ENCODE data around the gene PARN. TPM values are rescaled to one million over a fixed set of nuclear protein-coding genes. Genes with fewer than 3 reads are reported as not detected.
A peak's percentile ranks its signal among the peaks of the same experiment; 100 is the strongest.
"Not testable (repeated sequence)": the region's sequence is repeated elsewhere in the genome, so short reads cannot be mapped to it uniquely, and the experiment has no call there.

Gene PARN
- total RNA-seq, 1 experiment from 2014 or later: 30.7 TPM

GRCh38 chr16:14405611-14406537 lies 224.2 kb downstream of the PARN start:
- no peaks in the 10 kb centered on the region for H3K36me3 ChIP-seq (ENCODE audit: control insufficient read depth, insufficient read depth, low read length)
- peak; percentile 37 to 59 for DNase-seq
- CTCF ChIA-PET: no interaction called here
- Mint-ChIP-seq H3K4me1 (ENCODE audit: low read depth, unreplicated experiment) (peaks cover 6% of the 10 kb centered on the region), H3K27me3 (ENCODE audit: insufficient read depth, unreplicated experiment) (no peaks in the 10 kb centered on the region), H3K4me3 (ENCODE audit: unreplicated experiment) (no peak overlapping the region), H3K9me3 (ENCODE audit: unreplicated experiment) (no peaks in the 10 kb centered on the region), H3K27ac (ENCODE audit: unreplicated experiment) (no peak overlapping the region), H3K36me3 (ENCODE audit: insufficient read depth, unreplicated experiment) (no peaks in the 10 kb centered on the region)
- TF ChIP-seq CTCF (IDR thresholded peaks at IDR 0.05; ENCODE audit: insufficient read depth in 1 of 2, low read depth in 1 of 2, low read length in 1 of 2, severe bottlenecking in 1 of 2, unreplicated experiment in 1 of 2): no peak
- H3K4me3 ChIP-seq (ENCODE audit: low read depth, low read length): no peak overlapping the region
- no peaks in the 10 kb centered on the region for H3K9me3 ChIP-seq
- intact Hi-C loops (cut with micrococcal nuclease; ENCODE audit: unreplicated experiment): no loop called here
- 0 out of 2 replicates have a peak, but pooled peaks cover 6% of the 10 kb centered on the region for H3K4me1 ChIP-seq
- POLR2A ChIA-PET: no interaction called here
- BruUV-seq (replicated peaks): no TSS peak
- H3K27me3 ChIP-seq (replicated peaks; ENCODE audit: control insufficient read depth, insufficient read depth, low read length): no peaks in the 10 kb centered on the region

- H3K36me3 ChIP-seq (ENCODE audit: control insufficient read depth, insufficient read depth, low read length); BruUV-seq (replicated peaks); H3K9me3 Mint-ChIP-seq (ENCODE audit: unreplicated experiment); CTCF ChIA-PET; H3K27me3 Mint-ChIP-seq (ENCODE audit: insufficient read depth, unreplicated experiment); H3K4me3 Mint-ChIP-seq (ENCODE audit: unreplicated experiment); H3K27ac Mint-ChIP-seq (ENCODE audit: unreplicated experiment); DNase-seq; H3K36me3 Mint-ChIP-seq (ENCODE audit: insufficient read depth, unreplicated experiment); H3K4me3 ChIP-seq (ENCODE audit: low read depth, low read length); H3K9me3 ChIP-seq; H3K27me3 ChIP-seq (replicated peaks; ENCODE audit: control insufficient read depth, insufficient read depth, low read length); POLR2A ChIA-PET; intact Hi-C loops (cut with micrococcal nuclease; ENCODE audit: unreplicated experiment): not testable (repeated sequence)
- H3K4me1 ChIP-seq: peaks cover 15% of the 10 kb centered on the region
- peaks cover 16% of the 10 kb centered on the region for H3K4me1 Mint-ChIP-seq (ENCODE audit: low read depth, unreplicated experiment)
Measured at GRCh38 chr16:14403001-14403389, 227.1 kb downstream of the PARN start.

GRCh38 chr16:14402114-14403000 lies 227.7 kb downstream of the PARN start:
- H3K36me3 Mint-ChIP-seq (ENCODE audit: insufficient read depth, unreplicated experiment); H3K9me3 ChIP-seq; H3K27ac Mint-ChIP-seq (ENCODE audit: unreplicated experiment); BruUV-seq (replicated peaks); CTCF ChIA-PET; intact Hi-C loops (cut with micrococcal nuclease; ENCODE audit: unreplicated experiment); H3K27me3 ChIP-seq (replicated peaks; ENCODE audit: control insufficient read depth, insufficient read depth, low read length); DNase-seq; H3K36me3 ChIP-seq (ENCODE audit: control insufficient read depth, insufficient read depth, low read length); H3K9me3 Mint-ChIP-seq (ENCODE audit: unreplicated experiment); H3K4me3 ChIP-seq (ENCODE audit: low read depth, low read length); H3K27me3 Mint-ChIP-seq (ENCODE audit: insufficient read depth, unreplicated experiment); POLR2A ChIA-PET; H3K4me3 Mint-ChIP-seq (ENCODE audit: unreplicated experiment): not testable (repeated sequence)
- H3K4me1 Mint-ChIP-seq (ENCODE audit: low read depth, unreplicated experiment): peaks cover 14% of the 10 kb centered on the region
- peaks cover 15% of the 10 kb centered on the region for H3K4me1 ChIP-seq

GRCh38 chr16:14401711-14402061 lies 228.4 kb downstream of the PARN start:
- H3K27me3 ChIP-seq (replicated peaks; ENCODE audit: control insufficient read depth, insufficient read depth, low read length); H3K9me3 ChIP-seq; H3K4me3 ChIP-seq (ENCODE audit: low read depth, low read length); POLR2A ChIA-PET; H3K9me3 Mint-ChIP-seq (ENCODE audit: unreplicated experiment); DNase-seq; CTCF ChIA-PET; BruUV-seq (replicated peaks); H3K36me3 Mint-ChIP-seq (ENCODE audit: insufficient read depth, unreplicated experiment); H3K36me3 ChIP-seq (ENCODE audit: control insufficient read depth, insufficient read depth, low read length); H3K4me3 Mint-ChIP-seq (ENCODE audit: unreplicated experiment); H3K27ac Mint-ChIP-seq (ENCODE audit: unreplicated experiment); intact Hi-C loops (cut with micrococcal nuclease; ENCODE audit: unreplicated experiment); H3K27me3 Mint-ChIP-seq (ENCODE audit: insufficient read depth, unreplicated experiment): not testable (repeated sequence)
- H3K4me1 Mint-ChIP-seq (ENCODE audit: low read depth, unreplicated experiment): peaks cover 14% of the 10 kb centered on the region
- peaks cover 15% of the 10 kb centered on the region for H3K4me1 ChIP-seq

GRCh38 chr16:14400978-14401710 lies 228.9 kb downstream of the PARN start:
- H3K4me3 Mint-ChIP-seq (ENCODE audit: unreplicated experiment); POLR2A ChIA-PET; H3K27me3 ChIP-seq (replicated peaks; ENCODE audit: control insufficient read depth, insufficient read depth, low read length); H3K9me3 Mint-ChIP-seq (ENCODE audit: unreplicated experiment); H3K36me3 Mint-ChIP-seq (ENCODE audit: insufficient read depth, unreplicated experiment); H3K36me3 ChIP-seq (ENCODE audit: control insufficient read depth, insufficient read depth, low read length); DNase-seq; H3K9me3 ChIP-seq; H3K4me3 ChIP-seq (ENCODE audit: low read depth, low read length); BruUV-seq (replicated peaks); H3K27me3 Mint-ChIP-seq (ENCODE audit: insufficient read depth, unreplicated experiment); intact Hi-C loops (cut with micrococcal nuclease; ENCODE audit: unreplicated experiment): not testable (repeated sequence)
- peaks cover 14% of the 10 kb centered on the region for H3K4me1 Mint-ChIP-seq (ENCODE audit: low read depth, unreplicated experiment)
- CTCF ChIA-PET: interaction anchor here (0.7 kb wide), 1 partner anchor 8 kb away, joined by 3 read pairs; no protein-coding TSS in a partner anchor
- H3K27ac Mint-ChIP-seq (ENCODE audit: unreplicated experiment): peak overlapping the region; percentile 94
- H3K4me1 ChIP-seq: peaks cover 15% of the 10 kb centered on the region

Measured in Caco-2 (cell line).